ENCODE measurements around the gene LAMA1.

The LAMA1 gene

GRCh38 chr18:7032537-7032936 lies 85.1 kb downstream of the LAMA1 start:
- Histone ChIP-seq H3K4me3 (ENCODE audit: low read length, poor library complexity, severe bottlenecking) (no peak overlapping the region), H4K20me1 (ENCODE audit: insufficient read depth, low read length, poor library complexity, severe bottlenecking) (no peaks in the 10 kb centered on the region), H3K27me3 (ENCODE audit: insufficient read depth, low read length, poor library complexity, severe bottlenecking) (no peaks in the 10 kb centered on the region), H3K9ac (ENCODE audit: low read depth, low read length, poor library complexity, severe bottlenecking) (no peak overlapping the region), H3K79me2 (ENCODE audit: insufficient read depth, low read length) (no peaks in the 10 kb centered on the region), H2AFZ (ENCODE audit: low read length) (no peak overlapping the region), H3K9me3 (ENCODE audit: insufficient read depth, low read depth, low read length) (no peaks in the 10 kb centered on the region; the same call in 1 of the 2 replicates), H3K36me3 (ENCODE audit: insufficient read depth, low read length) (no peaks in the 10 kb centered on the region), H3K9me2 (replicated peaks; ENCODE audit: low read depth, low read length) (no peaks in the 10 kb centered on the region), H3F3A (ENCODE audit: low read depth) (no peaks in the 10 kb centered on the region), H3K4me2 (ENCODE audit: low read depth, low read length, poor library complexity, severe bottlenecking) (no peak overlapping the region), H3K4me1 (ENCODE audit: insufficient read depth, low read length, poor library complexity, severe bottlenecking) (no peaks in the 10 kb centered on the region)
- TF ChIP-seq EZH2phosphoT487 (IDR thresholded peaks at IDR 0.05; ENCODE audit: borderline replicate concordance) (no peak), CTCF (conservative IDR thresholded peaks at IDR 0.05; ENCODE audit: low read length) (no peak)

- Histone ChIP-seq H4K20me1 (ENCODE audit: insufficient read depth, low read length, poor library complexity, severe bottlenecking) (no peaks in the 10 kb centered on the region), H3K27me3 (ENCODE audit: insufficient read depth, low read length, poor library complexity, severe bottlenecking) (no peaks in the 10 kb centered on the region), H3K79me2 (ENCODE audit: insufficient read depth, low read length) (no peaks in the 10 kb centered on the region), H3K9me2 (replicated peaks; ENCODE audit: low read depth, low read length) (no peaks in the 10 kb centered on the region), H3K9me3 (ENCODE audit: insufficient read depth, low read depth, low read length) (no peaks in the 10 kb centered on the region; the same call in 1 of the 2 replicates), H3K4me1 (ENCODE audit: insufficient read depth, low read length, poor library complexity, severe bottlenecking) (no peaks in the 10 kb centered on the region), H3K9ac (ENCODE audit: low read depth, low read length, poor library complexity, severe bottlenecking) (no peak overlapping the region), H3K4me2 (ENCODE audit: low read depth, low read length, poor library complexity, severe bottlenecking) (no peak overlapping the region), H3F3A (ENCODE audit: low read depth) (no peaks in the 10 kb centered on the region), H3K36me3 (ENCODE audit: insufficient read depth, low read length) (no peaks in the 10 kb centered on the region), H2AFZ (ENCODE audit: low read length) (no peak overlapping the region), H3K4me3 (ENCODE audit: low read length, poor library complexity, severe bottlenecking) (no peak overlapping the region)
- TF ChIP-seq CTCF (conservative IDR thresholded peaks at IDR 0.05; ENCODE audit: low read length) (no peak), EZH2phosphoT487 (IDR thresholded peaks at IDR 0.05; ENCODE audit: borderline replicate concordance) (no peak)
Observed at GRCh38 chr18:7028625-7029024, 89.0 kb downstream of the LAMA1 start.

GRCh38 chr18:7025194-7025593 lies 92.4 kb downstream of the LAMA1 start:
- Histone ChIP-seq H3K27me3 (ENCODE audit: insufficient read depth, low read length, poor library complexity, severe bottlenecking) (no peaks in the 10 kb centered on the region), H3K4me1 (ENCODE audit: insufficient read depth, low read length, poor library complexity, severe bottlenecking) (no peaks in the 10 kb centered on the region), H3K79me2 (ENCODE audit: insufficient read depth, low read length) (no peaks in the 10 kb centered on the region), H3K9ac (ENCODE audit: low read depth, low read length, poor library complexity, severe bottlenecking) (no peak overlapping the region), H3F3A (ENCODE audit: low read depth) (no peaks in the 10 kb centered on the region), H2AFZ (ENCODE audit: low read length) (no peak overlapping the region), H4K20me1 (ENCODE audit: insufficient read depth, low read length, poor library complexity, severe bottlenecking) (no peaks in the 10 kb centered on the region), H3K4me2 (ENCODE audit: low read depth, low read length, poor library complexity, severe bottlenecking) (no peak overlapping the region), H3K4me3 (ENCODE audit: low read length, poor library complexity, severe bottlenecking) (no peak overlapping the region), H3K9me2 (replicated peaks; ENCODE audit: low read depth, low read length) (no peaks in the 10 kb centered on the region), H3K36me3 (ENCODE audit: insufficient read depth, low read length) (no peaks in the 10 kb centered on the region), H3K9me3 (ENCODE audit: insufficient read depth, low read depth, low read length) (no peaks in the 10 kb centered on the region; the same call in 1 of the 2 replicates)
- no peak for TF ChIP-seq CTCF (conservative IDR thresholded peaks at IDR 0.05; ENCODE audit: low read length)
- TF ChIP-seq EZH2phosphoT487 (IDR thresholded peaks at IDR 0.05; ENCODE audit: borderline replicate concordance): no peak

Data from Loucy (cell line).